H1 (cell line): Measurements from ENCODE around the gene TEX9. TPM values are rescaled to one million over a fixed set of nuclear protein-coding genes. Genes with fewer than 3 reads are reported as not detected.

ENCODE experiments used
- CTCF ChIA-PET: fragments of 300-600 bp; sonication (Branson Sonifier 250); formaldehyde crosslinking; loops from one replicate; lab custom pipeline; 2021; ENCODE audit not compliant: partially characterized antibody; lab: Charles Lee
- POLR2A ChIA-PET: fragments of 300-600 bp; sonication (Branson Sonifier 250); formaldehyde crosslinking; loops from one replicate; lab custom pipeline; 2021; ENCODE audit warnings: inconsistent platforms; ENCODE audit not compliant: partially characterized antibody; lab: Charles Lee
- DNase-seq, 2 experiments: peaks; one replicate each; pipeline versions ENCODE4 v3.0.0 to v3.0.0-alpha.2; 2010 to 2022; ENCODE audit warnings: low spot score in 2 of 2, low read depth in 1 of 2, mixed read lengths in 1 of 2
- FAIRE-seq: peaks from 2 replicates; lab custom pipeline; 2011; peaks lifted over from hg19 to GRCh38; lab: Jason Lieb, UNC
- H2AFZ ChIP-seq: 2 replicates; pipeline ENCODE4 v1.8.1; 2012; ENCODE audit warnings: low read length, inconsistent platforms
- H2AK5ac ChIP-seq: 2 replicates; pipeline ENCODE4 v1.6.1; 2013; ENCODE audit warnings: low read depth, low read length
- H2BK120ac ChIP-seq: replicated peaks from 2 replicates; pipeline ENCODE3; 2013; ENCODE audit warnings: low read depth, low read length, inconsistent platforms
- H2BK12ac ChIP-seq: 2 replicates; pipeline ENCODE4 v1.6.1; 2013; ENCODE audit warnings: low read depth, low read length
- H2BK15ac ChIP-seq: 2 replicates; pipeline ENCODE4 v1.6.1; 2013; ENCODE audit warnings: low read length
- H2BK20ac ChIP-seq: 2 replicates; pipeline ENCODE4 v1.6.1; 2013; ENCODE audit warnings: low read length
- H2BK5ac ChIP-seq: 2 replicates; pipeline ENCODE4 v1.6.1; 2013; ENCODE audit warnings: low read depth, low read length
- H3K14ac ChIP-seq: 2 replicates; pipeline ENCODE4 v1.6.1; 2013; ENCODE audit warnings: inconsistent platforms; ENCODE audit not compliant: insufficient read length
- H3K18ac ChIP-seq: 2 replicates; pipeline ENCODE4 v1.6.1; 2013; ENCODE audit warnings: low read length; ENCODE audit errors: extremely low read depth
- H3K23ac ChIP-seq: 2 replicates; pipeline ENCODE4 v1.6.1; 2013; ENCODE audit warnings: inconsistent platforms; ENCODE audit not compliant: insufficient read length
- H3K23me2 ChIP-seq: 2 replicates; pipeline ENCODE4 v1.6.1; 2013; ENCODE audit warnings: low read depth, low read length
- H3K27ac ChIP-seq: 2 replicates; pipeline ENCODE4 v1.6.1; 2011; ENCODE audit warnings: low read depth, low read length, inconsistent platforms
- H3K27me3 ChIP-seq, 4 experiments: replicated peaks in 1 of 4; 1 replicate in 1 of 4; 2 replicates in 3 of 4; pipeline versions ENCODE4 v1.6.1 to v1.8.1; 2011 to 2013; ENCODE audit warnings: low read length in 3 of 4, mild to moderate bottlenecking in 3 of 4, inconsistent platforms in 2 of 4, mixed read lengths in 2 of 4, moderate library complexity in 1 of 4; ENCODE audit not compliant: control insufficient read depth in 3 of 4, insufficient read depth in 3 of 4; ENCODE audit errors: extremely low read depth in 1 of 4
- H3K36me3 ChIP-seq, 4 experiments: 2 replicates each; pipeline versions ENCODE4 v1.6.1 to v1.8.1; 2011 to 2013; ENCODE audit warnings: mild to moderate bottlenecking in 4 of 4, low read length in 3 of 4, moderate library complexity in 2 of 4, control low read depth in 1 of 4, inconsistent platforms in 1 of 4; ENCODE audit not compliant: insufficient read depth in 4 of 4, control insufficient read depth in 2 of 4
- H3K4ac ChIP-seq: replicated peaks from 2 replicates; pipeline ENCODE3; 2013; ENCODE audit warnings: low read length, low read depth, mixed read lengths, inconsistent platforms; ENCODE audit not compliant: insufficient read length
- H3K4me1 ChIP-seq, 4 experiments: replicated peaks in 1 of 4; 1 replicate in 1 of 4; 2 replicates in 3 of 4; pipeline versions ENCODE4 v1.6.1 to v1.8.1; 2011 to 2013; ENCODE audit warnings: low read length in 3 of 4, inconsistent platforms in 2 of 4, mixed read lengths in 1 of 4; ENCODE audit not compliant: insufficient read depth in 4 of 4, control insufficient read depth in 3 of 4
- H3K4me2 ChIP-seq, 2 experiments: 2 replicates each; pipeline versions ENCODE4 v1.6.1 to v1.8.1; 2011 to 2013; ENCODE audit warnings: low read depth in 2 of 2, low read length in 2 of 2, control low read depth in 1 of 2, inconsistent platforms in 1 of 2, mild to moderate bottlenecking in 1 of 2; ENCODE audit not compliant: insufficient read depth in 1 of 2
- H3K4me3 ChIP-seq, 4 experiments: fragments of 200-600, 300-600 bp in 1 of 4; sonication (generic), shearing (Covaris generic), sonication (Bioruptor Twin) in 1 of 4; 2 replicates each; pipeline versions ENCODE4 v1.5.1 to v1.8.1; 2011 to 2016; ENCODE audit warnings: low read length in 4 of 4, low read depth in 3 of 4, control low read depth in 2 of 4, inconsistent platforms in 2 of 4, mild to moderate bottlenecking in 2 of 4, mixed read lengths in 1 of 4, moderate library complexity in 1 of 4; ENCODE audit not compliant: insufficient read depth in 2 of 4; ENCODE audit errors: extremely low read depth in 1 of 4
- H3K56ac ChIP-seq: replicated peaks from 2 replicates; pipeline ENCODE3; 2013; ENCODE audit warnings: low read depth, mild to moderate bottlenecking, mixed read lengths, low read length, inconsistent platforms; ENCODE audit not compliant: insufficient read length
- H3K79me1 ChIP-seq: 2 replicates; pipeline ENCODE4 v1.6.1; 2013; ENCODE audit warnings: low read depth, low read length, control low read depth
- H3K79me2 ChIP-seq, 2 experiments: 2 replicates each; pipeline versions ENCODE4 v1.6.1 to v1.8.1; 2012 to 2013; ENCODE audit warnings: low read length in 2 of 2, mild to moderate bottlenecking in 2 of 2, inconsistent platforms in 1 of 2; ENCODE audit not compliant: insufficient read depth in 2 of 2, control insufficient read depth in 1 of 2
- H3K9ac ChIP-seq, 4 experiments: replicated peaks in 1 of 4; 1 replicate in 1 of 4; 2 replicates in 3 of 4; pipeline versions ENCODE4 v1.6.1 to v1.8.1; 2011 to 2013; ENCODE audit warnings: low read depth in 3 of 4, low read length in 3 of 4, control low read depth in 2 of 4, mild to moderate bottlenecking in 2 of 4, moderate library complexity in 2 of 4, inconsistent platforms in 1 of 4; ENCODE audit errors: extremely low read depth in 1 of 4
- H3K9me3 ChIP-seq, 2 experiments: 2 replicates each; pipeline versions ENCODE4 v1.6.1 to v1.8.1; 2012 to 2013; ENCODE audit warnings: mild to moderate bottlenecking in 2 of 2, moderate library complexity in 2 of 2, control low read depth in 1 of 2, inconsistent platforms in 1 of 2, low read depth in 1 of 2, low read length in 1 of 2, mixed read lengths in 1 of 2; ENCODE audit not compliant: insufficient read depth in 2 of 2
- H4K20me1 ChIP-seq, 2 experiments: replicated peaks in 1 of 2; 2 replicates each; pipeline versions ENCODE3 to v1.8.1; 2011 to 2013; ENCODE audit warnings: inconsistent platforms in 2 of 2, low read length in 2 of 2, mild to moderate bottlenecking in 1 of 2; ENCODE audit not compliant: insufficient read depth in 2 of 2, control insufficient read depth in 1 of 2
- H4K5ac ChIP-seq: 2 replicates; pipeline ENCODE4 v1.6.1; 2013; ENCODE audit warnings: low read length, low read depth, mixed read lengths, inconsistent platforms; ENCODE audit not compliant: insufficient read length
- H4K8ac ChIP-seq: 2 replicates; pipeline ENCODE4 v1.8.0; 2013; ENCODE audit warnings: mild to moderate bottlenecking, moderate library complexity, low read length, inconsistent platforms; ENCODE audit not compliant: insufficient read depth; ENCODE audit errors: extremely low read depth
- H4K91ac ChIP-seq: replicated peaks from 2 replicates; pipeline ENCODE3; 2013; ENCODE audit warnings: low read length, mixed read lengths, inconsistent platforms; ENCODE audit not compliant: insufficient read length
- CEBPB ChIP-seq: IDR thresholded peaks from 2 replicates; pipeline ENCODE4 v1.6.1; 2012; ENCODE audit warnings: low read depth, low read length
- CTBP2 ChIP-seq: IDR thresholded peaks from 2 replicates; pipeline ENCODE4 v1.7.0; 2011; ENCODE audit warnings: borderline replicate concordance, mild to moderate bottlenecking, moderate library complexity, mixed read lengths, low read length; ENCODE audit not compliant: insufficient read depth, insufficient read length
- EZH2 ChIP-seq: fragments of 200-600 bp; sonication (generic); IDR thresholded peaks from 2 replicates; pipeline ENCODE4 v1.7.1; 2012; ENCODE audit warnings: low read depth, mild to moderate bottlenecking, moderate library complexity, low read length, inconsistent platforms; ENCODE audit not compliant: severe bottlenecking
- KDM1A ChIP-seq: fragments of 200-600, 300-600 bp; sonication (generic); IDR thresholded peaks from 2 replicates; pipeline ENCODE4 v1.7.1; 2016; ENCODE audit warnings: mild to moderate bottlenecking, low read length, borderline replicate concordance
- KDM5A ChIP-seq: fragments of 200-600 bp; IDR thresholded peaks from 2 replicates; pipeline ENCODE4 v1.7.1; 2012; ENCODE audit warnings: mild to moderate bottlenecking, low read length, inconsistent platforms, mixed read lengths
- RAD21 ChIP-seq, 2 experiments: IDR thresholded peaks in 1 of 2; conservative IDR thresholded peaks in 1 of 2; 2 replicates each; pipeline ENCODE4 v1.6.1; 2011; ENCODE audit warnings: low read depth in 2 of 2, low read length in 2 of 2, improper control_type of control experiment in 1 of 2, inconsistent platforms in 1 of 2, mild to moderate bottlenecking in 1 of 2, moderate library complexity in 1 of 2
- RBBP5 ChIP-seq: IDR thresholded peaks from 2 replicates; pipeline ENCODE4 v1.7.1; 2012; ENCODE audit warnings: low read depth, mild to moderate bottlenecking, inconsistent platforms, low read length, moderate library complexity, borderline replicate concordance
- WGBS, 2 experiments: shearing (Covaris generic) in 1 of 2; methylation state at CpG; one replicate each; pipeline versions ENCODE4 v1.1.6 to v1.1.7; 2013 to 2015; ENCODE audit warnings: low lambda C conversion rate in 2 of 2, mixed read lengths in 2 of 2, inconsistent platforms in 1 of 2, low coverage in 1 of 2, missing lambda C conversion rate in 1 of 2; ENCODE audit not compliant: insufficient replicate concordance in 2 of 2, insufficient coverage in 1 of 2, insufficient read length in 1 of 2; ENCODE audit errors: extremely low coverage in 1 of 2, missing lambda C conversion rate in 1 of 2; 5-methylcytosine and 5-hydroxymethylcytosine counted together
- polyA plus RNA-seq, 7 experiments: library from polyadenylated mRNA; depleted of rRNA in 3 of 7; stranded (reverse) in 5 of 7; unstranded in 2 of 7; fragments of >200 nt in 5 of 7; fragments of 200-250 nt in 2 of 7; gene quantifications; 1 replicate in 5 of 7; 2 replicates in 1 of 7; 4 replicates in 1 of 7; pipeline versions ENCODE4 v1.2.1 to v1.2.3, GENCODE V29; 2011 to 2013; ENCODE audit warnings: missing spikeins in 2 of 7, mixed read lengths in 2 of 7
- total RNA-seq: library from RNA; stranded (reverse); fragmentation: NEBNext Ultra II Directional; extraction: Animal tissue kit (Norgen Biotek cat#: 25700); gene quantifications from 2 replicates; pipeline ENCODE4 v1.2.1, GENCODE V29; 2021

Gene TEX9
- total and polyA plus RNA-seq, 2 of the 8 experiments (the other 6 are each of a cell fraction or from before 2014, with no cell fraction given) = 3.4 to 12.3 TPM

- H3K79me2 ChIP-seq = no peaks in the 10 kb centered on the region
- no peak overlapping the region for H2BK20ac ChIP-seq
- H2AK5ac ChIP-seq = no peak overlapping the region
- no peak overlapping the region for H2BK12ac ChIP-seq
- no peak overlapping the region for H3K56ac ChIP-seq
- H3K27me3 ChIP-seq = no peaks in the 10 kb centered on the region
- H2BK5ac ChIP-seq = no peak overlapping the region
- no peak overlapping the region for H3K4me3 ChIP-seq
- H3K9me3 ChIP-seq = peaks cover 0 to 2% of the 10 kb centered on the region in 2 experiments; a peak in 1 of 4 replicates
- no peak overlapping the region for H2BK15ac ChIP-seq
- TF ChIP-seq EZH2 (no peak), KDM1A (no peak), RBBP5 (no peak), KDM5A (no peak), RAD21 (IDR thresholded peaks at IDR 0.05 in 1 of 2, conservative IDR thresholded peaks at IDR 0.05 in 1 of 2; ENCODE audit: low read depth in 2 of 2, low read length in 2 of 2) (no peak), CEBPB (no peak), CTBP2 (no peak)
- H2AFZ ChIP-seq = peak overlapping the region; percentile 80; the same call in 1 of the 2 replicates
- H3K14ac ChIP-seq = no peak overlapping the region
- H4K91ac ChIP-seq = no peak overlapping the region
- H3K36me3 ChIP-seq = no peaks in the 10 kb centered on the region
- FAIRE-seq (no peak), DNase-seq (no peak)
- H3K4ac ChIP-seq = no peak overlapping the region
- H3K4me1 ChIP-seq = no peaks in the 10 kb centered on the region
- WGBS, 2 experiments = 76% methylated on average over 6 of the region's 6 CpGs; no CpG with 5 or more reads in 1 of the 2 experiments
- no peak overlapping the region for H4K5ac ChIP-seq
- no peak overlapping the region for H4K8ac ChIP-seq
- no peak overlapping the region for H3K9ac ChIP-seq
- H3K27ac ChIP-seq = no peak overlapping the region
- no peak overlapping the region; a peak in 1 of 4 replicates for H3K4me2 ChIP-seq
- H3K23me2 ChIP-seq = no peaks in the 10 kb centered on the region
- no peak overlapping the region for H3K23ac ChIP-seq
- no peaks in the 10 kb centered on the region for H3K79me1 ChIP-seq
- H2BK120ac ChIP-seq = no peak overlapping the region
- H3K18ac ChIP-seq = no peak overlapping the region
- POLR2A ChIA-PET = no interaction called here
- CTCF ChIA-PET = no interaction called here
- no peaks in the 10 kb centered on the region for H4K20me1 ChIP-seq
Observed at GRCh38 chr15:56327721-56328502, 37.3 kb upstream of the TEX9 start.
